ENCODE measurements around the gene SLC38A7.

DNA sequence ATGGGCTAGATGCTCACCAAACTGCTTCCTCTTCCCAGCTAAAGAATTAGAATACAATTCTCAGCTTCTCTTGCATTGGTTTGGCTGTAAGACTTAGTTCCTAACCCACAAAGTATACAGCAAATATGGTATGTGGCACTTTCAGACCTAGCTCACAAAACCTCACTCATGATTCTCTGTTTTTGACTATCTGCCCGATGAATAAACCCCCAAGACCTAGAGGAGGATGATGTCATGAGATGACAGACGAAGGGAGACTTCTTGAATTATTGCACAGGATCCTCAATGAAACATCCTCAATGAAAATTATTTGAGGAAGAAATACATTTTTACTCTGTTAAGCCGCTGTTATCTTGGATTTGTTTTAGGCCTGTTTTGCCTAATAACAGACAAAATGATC lies 69.3 kb downstream of the SLC38A7 start:
- TF ChIP-seq EZH2 (IDR thresholded peaks at IDR 0.05; ENCODE audit: insufficient read depth, low read length) (no peak), CTCF (IDR thresholded peaks at IDR 0.05; ENCODE audit: insufficient read depth, low read depth, low read length) (no peak)

All from astrocyte (in vitro differentiated cells and primary cell).